SK-N-SH treated with all-trans-retinoic acid at 6 μM for 48 hours (cell line): ENCODE data around the gene SLC22A23.

Source experiments
- ATAC-seq: fragments of 200-7000 bp; cut with Tn5 transposase; 3 replicates; pipeline ENCODE4 v1.9.1; 2020; ENCODE audit warnings: mild to moderate bottlenecking, moderate library complexity
- ARNTL ChIP-seq: fragments of 450-650 bp; formaldehyde crosslinking; IDR thresholded peaks from 2 replicates; pipeline ENCODE4 v1.5.0; 2020; ENCODE audit warnings: low read depth, mild to moderate bottlenecking, moderate library complexity, borderline replicate concordance
- BACH2 ChIP-seq: fragments of 250-450 bp; sonication (Bioruptor Pico); IDR thresholded peaks from 2 replicates; pipeline ENCODE4 v1.9.0; 2021; ENCODE audit warnings: mild to moderate bottlenecking, borderline replicate concordance
- CSDC2 ChIP-seq: fragments of 250-450 bp; sonication (Bioruptor Pico); IDR thresholded peaks from 2 replicates; pipeline ENCODE4 v1.5.0; 2020; ENCODE audit warnings: mild to moderate bottlenecking, moderate library complexity
- ESRRG ChIP-seq: fragments of 250-450 bp; sonication (Bioruptor Pico); IDR thresholded peaks from 2 replicates; pipeline ENCODE4 v1.6.1; 2021; ENCODE audit warnings: mild to moderate bottlenecking
- GLIS3 ChIP-seq: fragments of 250-450 bp; sonication (Bioruptor Pico); IDR thresholded peaks from 2 replicates; pipeline ENCODE4 v1.5.0; 2020; ENCODE audit warnings: mild to moderate bottlenecking, moderate library complexity
- ISL1 ChIP-seq: fragments of 250-450 bp; sonication (Bioruptor Pico); IDR thresholded peaks from 2 replicates; pipeline ENCODE4 v2.1.2; 2022; ENCODE audit warnings: mild to moderate bottlenecking, moderate library complexity
- PPARA ChIP-seq: fragments of 250-450 bp; sonication (Bioruptor Pico); IDR thresholded peaks from 2 replicates; pipeline ENCODE4 v1.5.0; 2020; ENCODE audit warnings: mild to moderate bottlenecking, borderline replicate concordance
- RARB ChIP-seq: fragments of 250-450 bp; sonication (Bioruptor Pico); IDR thresholded peaks from 2 replicates; pipeline ENCODE4 v1.8.0; 2021; ENCODE audit warnings: mild to moderate bottlenecking, moderate library complexity
- SNAI2 ChIP-seq: fragments of 250-450 bp; sonication (Bioruptor Pico); IDR thresholded peaks from 2 replicates; pipeline ENCODE4 v1.5.0; 2020; ENCODE audit warnings: mild to moderate bottlenecking, moderate library complexity
- TCF4 ChIP-seq: fragments of 250-450 bp; sonication (Bioruptor Pico); IDR thresholded peaks from 2 replicates; pipeline ENCODE4 v1.8.0; 2021; ENCODE audit warnings: mild to moderate bottlenecking, moderate library complexity, borderline replicate concordance
- TOX ChIP-seq: fragments of 250-450 bp; sonication (Bioruptor Pico); IDR thresholded peaks from 2 replicates; pipeline ENCODE4 v1.8.0; 2021; ENCODE audit warnings: mild to moderate bottlenecking, moderate library complexity, borderline replicate concordance
- ZC3H10 ChIP-seq: fragments of 250-450 bp; sonication (Bioruptor Pico); IDR thresholded peaks from 2 replicates; pipeline ENCODE4 v1.5.1; 2021; ENCODE audit warnings: mild to moderate bottlenecking, moderate library complexity
- ZFP3 ChIP-seq: fragments of 250-450 bp; sonication (Bioruptor Pico); IDR thresholded peaks from 2 replicates; pipeline ENCODE4 v1.5.0; 2020; ENCODE audit warnings: mild to moderate bottlenecking, moderate library complexity
- ZFP30 ChIP-seq: fragments of 450-650 bp; formaldehyde crosslinking; IDR thresholded peaks from 2 replicates; pipeline ENCODE4 v1.5.0; 2022; ENCODE audit warnings: mild to moderate bottlenecking, moderate library complexity
- ZNF565 ChIP-seq: fragments of 450-650 bp; formaldehyde crosslinking; conservative IDR thresholded peaks from 2 replicates; pipeline ENCODE4 v1.5.0; 2020; ENCODE audit warnings: low read depth, mild to moderate bottlenecking, moderate library complexity
- ZNF70 ChIP-seq: fragments of 450-650 bp; formaldehyde crosslinking; IDR thresholded peaks from 2 replicates; pipeline ENCODE4 v1.5.0; 2020; ENCODE audit warnings: mild to moderate bottlenecking, moderate library complexity
- ZNF8 ChIP-seq: fragments of 450-650 bp; formaldehyde crosslinking; IDR thresholded peaks from 2 replicates; pipeline ENCODE4 v1.5.0; 2020; ENCODE audit warnings: mild to moderate bottlenecking, moderate library complexity
- TF ChIP-seq, protein P1 (sequence below): fragments of 250-450 bp; sonication (Bioruptor Pico); IDR thresholded peaks from 2 replicates; pipeline ENCODE4 v1.8.0; 2020; ENCODE audit warnings: mild to moderate bottlenecking, moderate library complexity, borderline replicate concordance
- TF ChIP-seq, protein P2 (sequence below): fragments of 250-450 bp; sonication (Bioruptor Pico); IDR thresholded peaks from 2 replicates; pipeline ENCODE4 v1.8.0; 2021; ENCODE audit warnings: low read depth, mild to moderate bottlenecking, moderate library complexity, borderline replicate concordance
- TF ChIP-seq, protein P3 (sequence below): fragments of 250-450 bp; sonication (Bioruptor Pico); IDR thresholded peaks from 2 replicates; pipeline ENCODE4 v1.5.1; 2021; ENCODE audit warnings: mild to moderate bottlenecking, moderate library complexity

Gene SLC22A23

DNA sequence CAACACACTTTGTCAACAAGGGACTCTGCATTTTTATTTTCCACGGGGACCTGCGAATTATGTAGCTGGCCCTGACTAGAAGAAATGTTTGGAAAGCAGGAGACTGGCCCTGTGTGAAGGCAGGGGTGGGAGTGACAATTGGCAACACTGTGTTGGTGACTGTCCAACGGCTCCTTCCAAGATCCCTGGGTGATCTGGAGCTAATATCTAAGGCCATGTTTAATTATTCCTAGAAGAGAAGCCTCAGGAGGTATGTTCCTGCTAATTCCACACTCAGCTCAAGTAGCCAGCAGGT is 13.7 kb downstream of the SLC22A23 start:
- TF ChIP-seq ZC3H10 (CRISPR knock-in tag) (no peak), ISL1 (no peak), ZNF8 (CRISPR knock-in tag) (no peak), BACH2 (CRISPR knock-in tag) (no peak), ZFP30 (CRISPR knock-in tag) (no peak), PPARA (CRISPR knock-in tag) (no peak), SNAI2 (no peak), TCF4 (no peak), ARNTL (CRISPR knock-in tag) (no peak), ZFP3 (CRISPR knock-in tag) (no peak), ZNF565 (no peak)
- TF ChIP-seq, protein P1, sequence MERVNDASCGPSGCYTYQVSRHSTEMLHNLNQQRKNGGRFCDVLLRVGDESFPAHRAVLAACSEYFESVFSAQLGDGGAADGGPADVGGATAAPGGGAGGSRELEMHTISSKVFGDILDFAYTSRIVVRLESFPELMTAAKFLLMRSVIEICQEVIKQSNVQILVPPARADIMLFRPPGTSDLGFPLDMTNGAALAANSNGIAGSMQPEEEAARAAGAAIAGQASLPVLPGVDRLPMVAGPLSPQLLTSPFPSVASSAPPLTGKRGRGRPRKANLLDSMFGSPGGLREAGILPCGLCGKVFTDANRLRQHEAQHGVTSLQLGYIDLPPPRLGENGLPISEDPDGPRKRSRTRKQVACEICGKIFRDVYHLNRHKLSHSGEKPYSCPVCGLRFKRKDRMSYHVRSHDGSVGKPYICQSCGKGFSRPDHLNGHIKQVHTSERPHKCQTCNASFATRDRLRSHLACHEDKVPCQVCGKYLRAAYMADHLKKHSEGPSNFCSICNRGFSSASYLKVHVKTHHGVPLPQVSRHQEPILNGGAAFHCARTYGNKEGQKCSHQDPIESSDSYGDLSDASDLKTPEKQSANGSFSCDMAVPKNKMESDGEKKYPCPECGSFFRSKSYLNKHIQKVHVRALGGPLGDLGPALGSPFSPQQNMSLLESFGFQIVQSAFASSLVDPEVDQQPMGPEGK (CRISPR knock-in tag), result no peak
- TF ChIP-seq, protein P2, sequence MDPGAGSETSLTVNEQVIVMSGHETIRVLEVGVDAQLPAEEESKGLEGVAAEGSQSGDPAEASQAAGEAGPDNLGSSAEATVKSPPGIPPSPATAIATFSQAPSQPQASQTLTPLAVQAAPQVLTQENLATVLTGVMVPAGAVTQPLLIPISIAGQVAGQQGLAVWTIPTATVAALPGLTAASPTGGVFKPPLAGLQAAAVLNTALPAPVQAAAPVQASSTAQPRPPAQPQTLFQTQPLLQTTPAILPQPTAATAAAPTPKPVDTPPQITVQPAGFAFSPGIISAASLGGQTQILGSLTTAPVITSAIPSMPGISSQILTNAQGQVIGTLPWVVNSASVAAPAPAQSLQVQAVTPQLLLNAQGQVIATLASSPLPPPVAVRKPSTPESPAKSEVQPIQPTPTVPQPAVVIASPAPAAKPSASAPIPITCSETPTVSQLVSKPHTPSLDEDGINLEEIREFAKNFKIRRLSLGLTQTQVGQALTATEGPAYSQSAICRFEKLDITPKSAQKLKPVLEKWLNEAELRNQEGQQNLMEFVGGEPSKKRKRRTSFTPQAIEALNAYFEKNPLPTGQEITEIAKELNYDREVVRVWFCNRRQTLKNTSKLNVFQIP, result no peak
- ATAC-seq, result no peak

DNA sequence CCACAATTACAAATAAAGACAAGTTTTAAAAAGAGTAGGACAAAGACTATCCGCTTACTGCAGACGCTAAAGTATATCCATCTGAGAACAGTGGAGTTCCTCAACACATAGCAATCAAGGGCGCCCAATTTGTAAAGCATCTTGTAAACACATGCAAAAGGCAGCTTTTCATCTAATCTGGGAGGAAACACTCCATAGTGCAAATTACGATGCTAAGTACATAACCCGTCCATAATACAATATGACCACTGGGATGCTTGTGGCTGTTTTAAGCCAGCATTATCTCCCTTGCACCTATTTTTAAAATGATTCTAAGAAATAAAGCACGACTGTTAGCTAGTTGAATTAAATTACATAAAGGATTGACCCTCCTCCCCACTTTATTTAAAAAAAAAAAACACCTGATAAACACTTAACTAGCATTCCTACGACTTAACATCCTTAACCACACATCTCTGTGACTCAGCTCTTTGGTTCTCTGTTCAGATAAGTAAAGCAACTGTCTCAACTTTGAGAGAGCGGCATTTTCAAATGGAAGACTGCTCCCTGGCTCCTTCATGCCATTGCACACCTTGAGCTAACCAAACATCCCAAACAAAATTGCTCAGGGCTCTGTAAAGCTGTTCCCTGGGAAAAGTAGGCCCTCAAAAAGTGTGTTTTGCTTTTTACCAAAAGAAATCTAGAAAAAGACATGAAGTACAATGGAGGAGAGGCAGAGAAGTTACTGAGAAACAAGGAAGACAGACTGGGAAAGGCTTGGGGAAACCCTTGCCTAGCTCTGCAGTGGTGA is 14.2 kb downstream of the SLC22A23 start:
- TF ChIP-seq CSDC2 (CRISPR knock-in tag) (no peak), ZNF8 (CRISPR knock-in tag) (no peak), ARNTL (CRISPR knock-in tag) (no peak), ESRRG (CRISPR knock-in tag) (no peak), ZNF565 (no peak), GLIS3 (no peak), ZNF70 (CRISPR knock-in tag) (no peak), RARB (CRISPR knock-in tag) (no peak), ZC3H10 (CRISPR knock-in tag) (no peak), TCF4 (no peak), ZFP3 (CRISPR knock-in tag) (no peak), SNAI2 (no peak), BACH2 (CRISPR knock-in tag) (no peak), ISL1 (no peak), PPARA (CRISPR knock-in tag) (no peak), ZFP30 (CRISPR knock-in tag) (no peak)
- TF ChIP-seq, protein P3, sequence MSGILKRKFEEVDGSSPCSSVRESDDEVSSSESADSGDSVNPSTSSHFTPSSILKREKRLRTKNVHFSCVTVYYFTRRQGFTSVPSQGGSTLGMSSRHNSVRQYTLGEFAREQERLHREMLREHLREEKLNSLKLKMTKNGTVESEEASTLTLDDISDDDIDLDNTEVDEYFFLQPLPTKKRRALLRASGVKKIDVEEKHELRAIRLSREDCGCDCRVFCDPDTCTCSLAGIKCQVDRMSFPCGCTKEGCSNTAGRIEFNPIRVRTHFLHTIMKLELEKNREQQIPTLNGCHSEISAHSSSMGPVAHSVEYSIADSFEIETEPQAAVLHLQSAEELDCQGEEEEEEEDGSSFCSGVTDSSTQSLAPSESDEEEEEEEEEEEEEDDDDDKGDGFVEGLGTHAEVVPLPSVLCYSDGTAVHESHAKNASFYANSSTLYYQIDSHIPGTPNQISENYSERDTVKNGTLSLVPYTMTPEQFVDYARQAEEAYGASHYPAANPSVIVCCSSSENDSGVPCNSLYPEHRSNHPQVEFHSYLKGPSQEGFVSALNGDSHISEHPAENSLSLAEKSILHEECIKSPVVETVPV, result no peak
- TF ChIP-seq, protein P2, result no peak
- TF ChIP-seq, protein P1 (CRISPR knock-in tag), result no peak

DNA sequence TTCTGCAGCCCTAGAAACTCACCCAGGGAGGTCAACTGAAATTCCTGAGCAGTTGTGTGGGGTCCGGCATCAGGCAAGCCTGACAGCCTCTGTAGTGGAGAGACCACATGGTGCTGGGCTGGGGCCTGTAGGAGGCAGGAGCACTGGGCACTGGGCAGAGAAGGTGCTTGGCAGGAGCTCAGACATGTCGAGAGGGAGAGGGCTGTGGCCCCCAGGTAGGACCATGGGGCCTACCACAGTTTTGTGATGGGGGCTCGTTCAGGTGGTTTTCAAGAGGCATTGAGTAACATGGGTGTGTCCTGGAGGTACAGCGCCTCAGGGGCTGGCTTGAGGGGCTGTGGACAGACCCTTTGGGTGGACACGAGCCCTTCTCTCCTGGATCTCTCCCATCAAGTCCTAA is 15.9 kb downstream of the SLC22A23 start:
- ATAC-seq, result no peak

More for the DNA sequence above, 14.2 kb downstream of the SLC22A23 start:
- ATAC-seq, result no peak

More for the DNA sequence above, 15.9 kb downstream of the SLC22A23 start:
- TF ChIP-seq ISL1, result no peak
- TF ChIP-seq, protein P1 (CRISPR knock-in tag), result no peak
- no peak for TF ChIP-seq TOX
- no peak for TF ChIP-seq PPARA (CRISPR knock-in tag)
- TF ChIP-seq, protein P3, result no peak
